ENCODE data around the gene P3H4. TPM values are rescaled to one million over a fixed set of nuclear protein-coding genes. Genes with fewer than 3 reads are reported as not detected.
A peak's percentile ranks its signal among the peaks of the same experiment; 100 is the strongest.

Gene P3H4
- total and polyA plus RNA-seq, 8 donors: 19.1 to 47.1 (median 31.0) TPM

DNA sequence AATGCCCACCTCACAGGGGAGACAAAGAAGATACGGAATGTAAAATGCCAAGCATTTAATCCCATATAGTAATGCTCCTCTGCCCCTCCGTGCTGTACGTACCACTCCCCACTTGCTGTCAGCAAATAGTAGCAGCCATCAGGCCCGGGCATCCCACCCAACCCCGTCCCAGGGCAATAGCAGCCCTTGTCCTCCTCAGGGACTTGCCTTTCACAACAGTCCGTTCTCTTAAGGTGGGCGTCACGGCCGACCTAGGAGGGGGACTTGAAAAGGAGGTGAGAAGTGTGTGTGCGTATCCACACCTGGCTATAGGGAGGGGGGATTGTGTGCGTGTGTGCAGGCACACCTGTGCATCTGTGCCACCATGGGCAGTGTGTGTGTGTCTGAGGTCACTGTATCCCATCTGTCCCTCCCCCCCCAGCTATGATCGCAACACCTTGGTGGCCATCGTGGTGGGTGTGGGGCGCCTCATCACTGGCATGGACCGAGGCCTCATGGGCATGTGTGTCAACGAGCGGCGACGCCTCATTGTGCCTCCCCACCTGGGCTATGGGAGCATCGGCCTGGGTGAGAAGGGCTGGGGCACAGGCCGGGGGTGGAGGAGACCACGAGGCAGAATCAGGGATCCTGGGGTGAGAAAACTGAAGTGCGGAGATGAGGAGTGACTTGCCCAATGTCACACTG, 5.0 kb upstream of the P3H4 start:
- no peak for ATAC-seq
- Histone ChIP-seq H3K4me1 (peaks cover 5 to 10% of the 10 kb centered on the region in 2 donors), H3K36me3 (no peaks in the 10 kb centered on the region), H3K27ac (no peak overlapping the region), H3K9me3 (no peaks in the 10 kb centered on the region), H3K4me3 (no peak overlapping the region), H3K27me3 (peaks cover 0 to 15% of the 10 kb centered on the region in 2 donors)
- DNase-seq: no peak
- TF ChIP-seq, protein P1, sequence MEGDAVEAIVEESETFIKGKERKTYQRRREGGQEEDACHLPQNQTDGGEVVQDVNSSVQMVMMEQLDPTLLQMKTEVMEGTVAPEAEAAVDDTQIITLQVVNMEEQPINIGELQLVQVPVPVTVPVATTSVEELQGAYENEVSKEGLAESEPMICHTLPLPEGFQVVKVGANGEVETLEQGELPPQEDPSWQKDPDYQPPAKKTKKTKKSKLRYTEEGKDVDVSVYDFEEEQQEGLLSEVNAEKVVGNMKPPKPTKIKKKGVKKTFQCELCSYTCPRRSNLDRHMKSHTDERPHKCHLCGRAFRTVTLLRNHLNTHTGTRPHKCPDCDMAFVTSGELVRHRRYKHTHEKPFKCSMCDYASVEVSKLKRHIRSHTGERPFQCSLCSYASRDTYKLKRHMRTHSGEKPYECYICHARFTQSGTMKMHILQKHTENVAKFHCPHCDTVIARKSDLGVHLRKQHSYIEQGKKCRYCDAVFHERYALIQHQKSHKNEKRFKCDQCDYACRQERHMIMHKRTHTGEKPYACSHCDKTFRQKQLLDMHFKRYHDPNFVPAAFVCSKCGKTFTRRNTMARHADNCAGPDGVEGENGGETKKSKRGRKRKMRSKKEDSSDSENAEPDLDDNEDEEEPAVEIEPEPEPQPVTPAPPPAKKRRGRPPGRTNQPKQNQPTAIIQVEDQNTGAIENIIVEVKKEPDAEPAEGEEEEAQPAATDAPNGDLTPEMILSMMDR (IDR thresholded peaks at IDR 0.05): no peak
- intact Hi-C loops (cut with DNase I): no loop called here

DNA sequence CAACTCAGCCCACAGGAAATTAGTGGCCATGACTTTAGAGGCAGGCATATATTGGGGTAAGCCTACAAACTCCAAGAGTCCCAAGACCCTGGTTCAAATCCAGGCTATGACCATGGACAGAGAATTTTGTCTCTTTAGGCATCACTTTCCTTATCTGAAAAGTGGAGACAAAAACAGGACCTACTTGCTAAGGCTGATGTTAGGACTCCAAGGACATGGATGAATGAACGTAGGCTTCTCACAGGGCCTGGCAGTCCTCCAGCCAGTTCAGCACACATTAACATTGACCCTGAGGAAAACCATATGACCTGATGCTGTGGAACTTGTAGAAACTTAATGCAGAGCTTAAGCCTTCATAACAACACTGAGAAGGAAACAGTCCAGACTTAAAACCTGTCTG, 2.4 kb upstream of the P3H4 start:
- no peaks in the 10 kb centered on the region for H3K9me3 ChIP-seq
- H3K27me3 ChIP-seq: peaks cover 0 to 36% of the 10 kb centered on the region in 2 donors
- ATAC-seq (no peak), DNase-seq (no peak)
- H3K4me3 ChIP-seq: peak overlapping the region in 1 of 2 donors; percentile 63
- H3K4me1 ChIP-seq: peaks cover 12 to 32% of the 10 kb centered on the region in 2 donors
- TF ChIP-seq, protein P1 (IDR thresholded peaks at IDR 0.05): no peak
- intact Hi-C loops (cut with DNase I): loop anchor here in 1 of 2 donors (5.0 kb wide), 1 partner anchor 72 kb away; no protein-coding TSS in a partner anchor
- H3K27ac ChIP-seq: no peak overlapping the region
- H3K36me3 ChIP-seq: no peaks in the 10 kb centered on the region

DNA sequence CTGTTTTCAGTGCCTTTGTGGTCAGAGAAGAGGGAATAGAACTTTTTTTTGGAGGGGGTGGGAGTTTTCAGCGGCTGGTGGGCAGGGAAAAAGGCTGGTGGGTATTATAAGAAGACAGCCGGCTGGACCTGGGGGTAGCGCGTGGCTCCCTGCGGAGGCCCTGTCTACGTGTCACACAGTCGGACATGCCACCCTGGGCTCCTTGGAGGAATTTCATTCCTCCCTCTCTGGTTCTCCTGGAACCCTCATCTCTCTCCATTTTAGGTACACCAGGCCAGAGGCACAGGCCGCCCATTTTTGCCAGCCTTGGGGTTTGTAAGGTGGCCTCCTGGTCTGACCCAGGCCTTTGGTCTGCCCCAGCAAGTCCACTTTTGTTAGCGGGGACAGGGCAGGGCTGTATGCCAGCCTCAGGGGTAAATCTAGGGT, 2.0 kb upstream of the P3H4 start:
- intact Hi-C loops (cut with DNase I): loop anchor here in 1 of 2 donors (5.0 kb wide), 1 partner anchor 71 kb away; no protein-coding TSS in a partner anchor
- peaks cover 12 to 32% of the 10 kb centered on the region in 2 donors for H3K4me1 ChIP-seq
- H3K36me3 ChIP-seq: no peaks in the 10 kb centered on the region
- ATAC-seq (no peak), DNase-seq (no peak)
- no peaks in the 10 kb centered on the region for H3K9me3 ChIP-seq
- TF ChIP-seq, protein P1 (IDR thresholded peaks at IDR 0.05): no peak
- peak overlapping the region in 1 of 2 donors; percentile 13 for H3K27ac ChIP-seq
- H3K4me3 ChIP-seq: peak overlapping the region; percentile 63 to 74
- peaks cover 0 to 36% of the 10 kb centered on the region in 2 donors for H3K27me3 ChIP-seq

DNA sequence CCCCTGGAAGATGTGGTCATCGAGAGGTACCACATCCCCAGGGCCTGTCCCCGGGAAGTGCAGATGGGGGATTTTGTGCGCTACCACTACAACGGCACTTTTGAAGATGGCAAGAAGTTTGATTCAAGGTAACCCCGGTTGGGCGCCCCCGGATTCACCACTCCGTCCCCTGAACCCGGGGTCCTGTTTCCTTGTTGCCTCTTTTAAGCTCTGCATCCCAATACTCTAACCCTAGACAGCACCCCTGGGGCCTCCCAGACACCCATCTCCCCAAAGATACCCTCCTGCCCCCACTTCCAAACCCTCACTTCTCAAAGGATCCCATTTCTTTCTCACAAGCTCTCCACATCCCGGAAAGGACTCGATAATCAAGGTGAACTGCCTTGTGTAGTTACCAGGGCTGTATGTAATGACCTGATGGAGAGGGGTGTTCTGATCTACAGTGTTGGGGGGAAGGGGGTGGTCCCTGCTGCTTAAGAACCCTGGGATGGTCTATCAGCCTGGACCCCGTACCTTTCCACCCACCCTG, 1.5 kb upstream of the P3H4 start:
- Histone ChIP-seq H3K27me3 (peaks cover 0 to 36% of the 10 kb centered on the region in 2 donors), H3K27ac (peak overlapping the region in 1 of 2 donors; percentile 44), H3K4me3 (peak overlapping the region; percentile 63 to 74), H3K4me1 (peaks cover 12 to 32% of the 10 kb centered on the region in 2 donors), H3K36me3 (no peaks in the 10 kb centered on the region), H3K9me3 (no peaks in the 10 kb centered on the region)
- intact Hi-C loops (cut with DNase I): loop anchor here in 1 of 2 donors (5.0 kb wide), 1 partner anchor 71 kb away; no protein-coding TSS in a partner anchor
- no peak for ATAC-seq
- TF ChIP-seq, protein P1 (IDR thresholded peaks at IDR 0.05): no peak
- DNase-seq: no peak

Measured in left lung (tissue), 10 donors.